K562 (cell line): ENCODE data around the gene ZNF581.

ENCODE experiments used
- ARID3B ChIP-seq: fragments of 250-450 bp; sonication (Bioruptor Pico); IDR thresholded peaks from 2 replicates; pipeline ENCODE4 v1.4.0; 2020; ENCODE audit warnings: borderline replicate concordance
- DNMT1 ChIP-seq: fragments of 450-650 bp; IDR thresholded peaks from 2 replicates; pipeline ENCODE4 v1.6.1; 2016; ENCODE audit warnings: antibody characterized with exemption, mild to moderate bottlenecking
- FOXJ2 ChIP-seq: fragments of 200-800 bp; sonication (Bioruptor generic); IDR thresholded peaks from 2 replicates; pipeline ENCODE4 v1.6.1; 2016; ENCODE audit warnings: missing genetic modification characterization, missing compliant biosample characterization
- HDAC2 ChIP-seq: fragments of 450-650 bp; IDR thresholded peaks from 2 replicates; pipeline ENCODE4 v1.6.1; 2016; ENCODE audit warnings: mild to moderate bottlenecking
- MXI1 ChIP-seq: IDR thresholded peaks from 2 replicates; pipeline ENCODE4 v1.6.1; 2011; ENCODE audit warnings: low read depth, mild to moderate bottlenecking, improper control_type of control experiment, low read length
- POLR2AphosphoS5 ChIP-seq: IDR thresholded peaks from 2 replicates; pipeline ENCODE4 v1.6.1; 2011; ENCODE audit warnings: mild to moderate bottlenecking, low read depth, low read length, moderate library complexity; ENCODE audit not compliant: control insufficient read depth, insufficient read depth
- U2AF2 ChIP-seq: fragments of 200-400 bp; formaldehyde crosslinking; optimal IDR thresholded peaks from 2 replicates; pipeline ENCODE3; 2017; ENCODE audit warnings: low read depth, mild to moderate bottlenecking, low read length
- XRCC5 ChIP-seq: fragments of 200-400 bp; formaldehyde crosslinking; IDR thresholded peaks from 2 replicates; pipeline ENCODE4 v1.6.1; 2017; ENCODE audit warnings: low read depth, mild to moderate bottlenecking, low read length
- ZNF354B ChIP-seq: fragments of 250-450 bp; sonication (Bioruptor Pico); IDR thresholded peaks from 2 replicates; pipeline ENCODE4 v1.4.0; 2020
- ZNF699 ChIP-seq: fragments of 250-450 bp; sonication (Bioruptor Pico); IDR thresholded peaks from 2 replicates; pipeline ENCODE4 v1.8.0; 2021; ENCODE audit warnings: mild to moderate bottlenecking, moderate library complexity; ENCODE audit not compliant: insufficient replicate concordance

GRCh38 chr19:55668603-55669348 is 25.3 kb downstream of the ZNF581 start:
- TF ChIP-seq POLR2AphosphoS5 (no peak), DNMT1 (no peak), XRCC5 (no peak), FOXJ2 (tag) (no peak), U2AF2 (no peak), ARID3B (CRISPR knock-in tag) (no peak), HDAC2 (no peak), ZNF354B (no peak), ZNF699 (no peak), MXI1 (no peak)
